Dedifferentiated amniotic fluid mesenchymal stem cell (primary cell): ENCODE results near the gene DUOX2.

ENCODE experiments used
- DNase-seq: peaks from one replicate; pipeline ENCODE4 v3.0.0-alpha.2; 2016; ENCODE audit errors: extremely low spot score

Gene DUOX2

DNA sequence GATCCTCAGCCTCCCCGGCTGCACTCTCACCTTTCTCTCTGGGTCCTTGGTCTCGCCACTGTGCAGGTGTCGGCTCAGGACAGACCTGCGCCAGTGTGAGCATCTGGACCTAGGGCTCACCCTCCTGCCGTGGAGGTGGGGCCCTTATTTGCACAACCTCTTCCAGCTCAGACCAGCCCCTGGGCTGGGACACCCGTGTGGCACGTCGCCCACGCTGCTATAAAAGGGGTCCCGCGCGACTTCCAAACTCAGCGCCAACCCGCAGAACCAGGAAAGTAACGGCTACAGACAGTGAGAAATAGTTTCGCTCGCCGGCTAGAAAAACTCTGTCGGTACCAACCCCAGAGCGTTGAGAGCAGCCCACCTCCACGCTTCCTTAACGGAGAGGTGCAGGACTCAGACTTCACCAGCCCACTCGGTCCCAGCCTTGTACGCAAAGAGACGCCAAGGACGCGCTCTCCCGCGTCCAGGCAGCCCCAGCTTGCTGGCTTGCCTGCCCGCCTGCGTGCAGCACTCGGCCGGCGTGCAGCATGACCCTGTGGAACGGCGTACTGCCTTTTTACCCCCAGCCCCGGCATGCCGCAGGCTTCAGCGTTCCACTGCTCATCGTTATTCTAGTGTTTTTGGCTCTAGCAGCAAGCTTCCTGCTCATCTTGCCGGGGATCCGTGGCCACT, at the start of gene DUOX2, which contains the start of gene DUOXA2:
Gene DUOX2, minus strand, starts transcription at position 97 of the 675 bp plus-strand sequence. CDS start 761 bp downstream, outside the sequence.
Gene DUOXA2, plus strand, starts transcription at position 251 of the 675 bp plus-strand sequence. Its CDS starts 280 bp downstream, at position 531.
- DNase-seq: no peak

DNA sequence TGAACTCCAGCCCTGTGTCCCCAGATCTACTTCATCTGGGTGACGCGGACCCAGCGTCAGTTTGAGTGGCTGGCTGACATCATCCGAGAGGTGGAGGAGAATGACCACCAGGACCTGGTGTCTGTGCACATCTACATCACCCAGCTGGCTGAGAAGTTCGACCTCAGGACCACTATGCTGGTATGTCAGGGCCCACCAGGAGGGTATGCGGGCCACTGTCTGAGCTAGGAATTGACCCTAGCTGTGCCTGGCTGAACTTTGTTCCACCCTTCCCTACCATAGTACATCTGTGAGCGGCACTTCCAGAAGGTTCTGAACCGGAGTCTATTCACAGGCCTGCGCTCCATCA, 49.5 kb upstream of the DUOX2 start:
- DNase-seq: no peak

DNA sequence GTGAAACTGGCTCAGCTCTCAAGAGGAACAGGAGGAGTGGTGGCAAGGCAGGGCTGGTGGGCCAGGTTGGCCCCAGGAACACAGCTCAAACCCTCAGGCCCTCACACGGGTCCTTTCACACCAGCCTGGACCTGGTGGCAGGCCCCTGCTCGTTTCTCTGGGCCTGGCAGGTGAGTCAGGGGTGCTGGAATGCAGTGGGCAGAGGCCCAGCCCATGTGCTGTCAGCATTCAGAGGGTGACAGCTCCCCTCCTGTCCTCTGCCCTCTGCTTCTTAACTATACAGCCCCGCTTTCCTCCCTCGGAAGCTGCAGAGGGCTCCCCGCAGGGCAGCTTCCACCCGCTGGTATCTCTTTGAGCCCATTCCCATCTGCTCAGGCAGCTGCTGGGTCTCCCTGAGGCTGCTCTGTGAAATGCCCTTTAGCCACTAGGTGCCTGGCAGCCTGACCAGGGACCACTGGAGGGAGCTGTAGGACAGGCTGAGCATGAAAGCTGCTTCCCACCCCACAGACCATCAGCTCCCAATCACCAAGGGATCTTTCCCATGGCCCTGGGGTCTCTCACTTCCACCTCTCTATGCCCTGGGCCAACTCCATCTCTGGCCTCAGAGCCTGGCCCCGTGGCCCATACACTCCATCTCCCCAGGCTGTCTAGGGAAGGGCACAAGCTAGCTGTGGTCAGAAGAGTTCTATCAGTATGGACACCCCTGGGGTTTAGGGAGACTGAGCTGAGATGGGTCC, 49.0 kb upstream of the DUOX2 start:
- peak; percentile 71 for DNase-seq

- no peak for DNase-seq
These were observed 47.7 kb upstream of the DUOX2 start for GRCh38 chr15:45161666-45162065.

DNA sequence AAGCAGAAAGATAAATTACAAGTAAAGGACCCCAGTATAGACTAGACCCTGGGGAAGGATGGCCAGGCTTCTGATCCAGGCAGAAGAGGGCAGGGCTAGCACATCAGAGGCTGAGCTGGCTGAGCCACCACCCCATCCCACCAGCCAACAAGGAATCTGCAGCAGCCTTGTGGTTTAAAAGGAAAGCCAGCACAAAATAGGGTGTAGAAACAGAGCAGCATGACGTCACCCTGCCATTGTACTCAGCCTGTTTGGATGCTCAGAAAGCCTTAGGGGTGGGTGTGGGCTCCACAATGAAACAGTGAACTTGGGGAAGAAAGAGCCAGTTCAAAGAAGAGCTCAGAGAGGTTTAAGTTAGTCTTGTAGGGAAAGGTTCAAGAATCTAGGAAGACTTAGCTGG, 44.0 kb upstream of the DUOX2 start:
- DNase-seq: peak; percentile 74

- DNase-seq: no peak
These were observed 42.9 kb upstream of the DUOX2 start for GRCh38 chr15:45156744-45157455.

GRCh38 chr15:45155739-45156138, 41.8 kb upstream of the DUOX2 start:
- no peak for DNase-seq

DNA sequence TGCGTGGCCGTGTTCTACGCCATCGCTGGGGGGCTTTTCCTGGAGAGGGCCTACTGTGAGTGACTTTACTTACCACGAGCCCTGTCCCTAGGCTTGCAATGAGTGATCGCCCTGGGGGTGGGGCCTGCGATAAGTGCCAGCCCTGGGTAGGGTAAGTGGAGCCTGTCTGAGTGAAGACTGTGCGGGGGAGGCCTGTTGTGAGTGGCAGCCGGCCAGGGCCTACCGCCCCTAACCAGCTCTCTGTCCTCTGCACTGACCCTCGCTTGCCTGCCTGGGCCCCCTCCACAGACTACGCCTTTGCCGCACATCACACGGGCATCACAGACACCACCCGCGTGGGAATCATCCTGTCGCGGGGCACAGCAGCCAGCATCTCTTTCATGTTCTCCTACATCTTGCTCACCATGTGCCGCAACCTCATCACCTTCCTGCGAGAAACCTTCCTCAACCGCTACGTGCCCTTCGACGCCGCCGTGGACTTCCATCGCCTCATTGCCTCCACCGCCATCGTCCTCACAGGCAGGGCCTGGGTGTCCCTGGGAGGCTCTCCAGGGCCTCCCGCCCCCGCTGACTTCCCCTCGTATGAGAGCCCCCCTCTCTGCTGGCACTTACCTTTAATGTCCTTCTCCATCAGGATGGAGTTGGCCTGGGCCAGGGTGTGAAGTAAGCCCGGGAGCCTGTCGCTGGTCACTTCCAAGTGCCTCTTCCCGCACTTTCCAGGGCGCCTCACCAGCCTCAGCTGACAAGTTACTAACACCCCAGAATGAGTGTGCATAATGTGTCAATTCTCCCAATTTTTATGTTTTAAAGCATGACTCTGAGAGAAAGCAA, 38.2 kb upstream of the DUOX2 start:
- no peak for DNase-seq

DNA sequence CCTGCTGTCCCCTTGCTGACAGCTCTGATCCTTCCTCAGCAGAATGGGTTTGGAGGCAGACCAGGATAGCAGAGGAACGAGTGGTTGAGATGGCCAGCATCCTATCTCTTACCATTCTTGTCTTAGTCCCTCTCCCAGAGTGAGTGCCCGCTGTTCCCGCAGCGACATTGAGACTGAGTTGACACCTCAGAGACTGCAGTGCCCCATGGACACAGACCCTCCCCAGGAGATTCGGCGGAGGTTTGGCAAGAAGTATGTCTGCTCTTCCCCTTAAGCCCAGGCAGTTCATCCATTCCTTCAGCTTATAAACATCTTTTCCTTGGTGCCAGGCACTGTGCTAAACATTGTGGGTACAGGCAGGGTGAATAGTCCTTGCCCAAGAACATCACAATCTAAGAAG, 37.0 kb upstream of the DUOX2 start:
- no peak for DNase-seq

- DNase-seq: no peak
These were observed 36.5 kb upstream of the DUOX2 start for GRCh38 chr15:45150481-45150880.

DNA sequence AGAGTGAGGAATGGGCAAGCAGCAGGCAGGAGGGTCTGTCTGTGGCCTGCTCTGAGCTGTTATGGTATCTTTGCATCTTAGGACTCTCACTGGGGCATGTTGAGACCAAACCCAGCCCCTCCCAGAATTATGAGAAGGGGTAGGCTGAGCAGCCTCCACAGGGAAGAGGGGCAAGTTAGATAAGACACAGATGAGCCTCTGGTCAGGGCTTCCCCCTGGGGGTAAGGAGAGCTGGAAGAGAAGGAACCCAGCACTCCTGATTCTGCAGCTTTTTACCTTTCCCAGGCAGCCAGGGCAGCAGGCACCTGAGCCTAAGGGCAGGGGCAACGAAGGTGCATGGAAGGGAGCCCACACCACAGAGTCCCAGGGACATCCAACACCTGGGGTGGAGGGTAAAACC, 35.1 kb upstream of the DUOX2 start:
- DNase-seq: no peak

DNA sequence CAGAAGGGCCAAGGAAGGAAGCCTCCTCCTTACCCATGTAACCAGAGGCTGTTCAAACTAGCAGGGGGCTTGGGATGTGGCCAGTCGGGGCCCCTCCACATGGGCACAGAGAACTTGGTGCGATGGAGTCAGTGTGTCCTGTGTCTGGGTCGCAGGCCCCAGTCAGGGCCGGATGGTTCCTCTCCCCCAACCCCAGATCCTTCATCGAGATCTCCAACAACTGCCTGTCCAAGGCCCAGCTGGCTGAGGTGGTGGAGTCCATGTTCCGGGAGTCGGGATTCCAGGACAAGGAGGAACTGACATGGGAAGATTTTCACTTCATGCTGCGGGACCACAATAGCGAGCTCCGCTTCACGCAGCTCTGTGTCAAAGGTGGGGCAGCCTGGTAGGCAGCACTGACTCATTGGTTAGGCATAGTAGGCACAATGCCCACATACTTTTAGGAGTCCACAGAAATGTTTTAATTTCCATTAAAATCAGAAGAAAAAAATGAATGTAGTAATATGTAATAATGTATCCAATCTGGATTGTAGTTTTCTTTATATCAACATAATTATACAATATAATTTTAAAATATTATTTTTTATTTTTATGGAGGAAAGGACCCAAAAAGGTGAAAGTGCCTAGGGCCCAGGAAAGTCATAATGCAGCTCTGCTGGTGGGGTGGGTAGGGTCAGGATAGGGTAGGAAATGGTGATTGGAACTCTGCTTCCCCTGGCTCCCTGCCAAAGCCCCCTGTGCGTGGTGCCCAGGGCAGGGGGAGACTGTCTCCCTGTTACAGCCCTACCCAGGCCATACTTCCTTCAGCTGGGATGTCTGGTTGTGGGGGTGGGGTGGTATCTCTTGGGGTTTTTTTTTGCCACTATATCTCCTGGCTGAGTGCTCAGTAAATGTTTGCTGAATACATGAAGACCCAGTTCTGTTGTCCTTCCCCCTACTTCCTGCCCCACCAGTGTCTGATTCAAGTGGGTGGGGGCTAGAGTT, 34.4 kb upstream of the DUOX2 start:
- no peak for DNase-seq

- no peak for DNase-seq
These were observed 33.6 kb upstream of the DUOX2 start for GRCh38 chr15:45147606-45148005.

GRCh38 chr15:45146405-45146804, 32.4 kb upstream of the DUOX2 start:
- no peak for DNase-seq

DNA sequence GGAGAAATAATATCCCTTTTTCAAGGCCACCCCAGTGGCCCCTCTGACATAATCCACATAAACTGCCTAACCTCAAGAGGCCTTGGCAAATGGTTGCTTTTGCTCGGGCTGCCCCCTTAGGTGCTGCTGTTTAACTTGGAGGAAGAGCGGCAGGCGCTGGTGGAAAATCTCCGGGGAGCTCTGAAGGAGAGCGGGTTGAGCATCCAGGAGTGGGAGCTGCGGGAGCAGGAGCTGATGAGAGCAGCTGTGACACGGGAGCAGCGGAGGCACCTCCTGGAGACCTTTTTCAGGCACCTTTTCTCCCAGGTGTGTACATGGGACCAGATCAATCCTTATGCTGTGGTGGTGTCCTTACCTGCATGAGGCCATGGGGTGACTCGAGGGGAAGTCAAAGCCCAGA, 30.8 kb upstream of the DUOX2 start:
- no peak for DNase-seq

GRCh38 chr15:45143946-45144345, 30.0 kb upstream of the DUOX2 start:
- no peak for DNase-seq

DNA sequence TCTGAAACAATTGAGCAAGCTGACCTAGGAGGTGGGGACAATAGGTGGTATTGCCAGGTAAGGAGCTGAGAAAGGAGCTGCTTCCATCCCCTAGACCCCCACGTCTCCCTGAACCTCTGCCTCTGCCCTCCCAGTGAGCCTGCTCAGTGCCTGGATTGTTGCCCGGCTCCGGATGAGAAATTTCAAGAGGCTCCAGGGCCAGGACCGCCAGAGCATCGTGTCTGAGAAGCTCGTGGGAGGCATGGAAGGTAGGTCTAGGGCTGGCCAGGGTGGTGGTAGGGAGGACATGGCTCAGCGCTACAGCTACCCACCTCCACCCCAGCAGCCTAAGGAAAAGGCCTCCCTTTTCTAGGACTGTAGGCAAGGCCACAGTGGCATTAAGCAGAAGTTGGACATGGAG, 29.1 kb upstream of the DUOX2 start:
- no peak for DNase-seq

DNA sequence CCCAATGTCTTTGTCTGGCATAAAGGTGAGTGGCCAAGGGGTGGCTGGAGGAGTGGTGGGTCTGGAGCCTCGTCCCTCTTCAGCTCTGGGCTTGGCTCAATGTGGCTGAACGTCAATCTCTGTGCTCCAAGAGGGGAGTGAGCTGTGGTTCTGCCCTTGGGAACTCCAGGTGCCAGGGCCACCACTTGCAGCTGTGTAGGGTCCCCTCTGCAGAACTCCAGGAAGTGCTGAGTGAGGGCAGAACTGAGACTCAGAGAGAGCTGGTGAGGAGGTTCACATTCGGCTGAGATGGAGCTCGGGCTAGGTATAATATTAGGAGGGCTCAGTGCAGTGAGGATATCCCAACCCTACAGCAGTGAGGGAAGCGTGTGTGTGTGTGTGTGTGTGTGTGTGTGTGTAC, 27.4 kb upstream of the DUOX2 start:
- DNase-seq: no peak

DNA sequence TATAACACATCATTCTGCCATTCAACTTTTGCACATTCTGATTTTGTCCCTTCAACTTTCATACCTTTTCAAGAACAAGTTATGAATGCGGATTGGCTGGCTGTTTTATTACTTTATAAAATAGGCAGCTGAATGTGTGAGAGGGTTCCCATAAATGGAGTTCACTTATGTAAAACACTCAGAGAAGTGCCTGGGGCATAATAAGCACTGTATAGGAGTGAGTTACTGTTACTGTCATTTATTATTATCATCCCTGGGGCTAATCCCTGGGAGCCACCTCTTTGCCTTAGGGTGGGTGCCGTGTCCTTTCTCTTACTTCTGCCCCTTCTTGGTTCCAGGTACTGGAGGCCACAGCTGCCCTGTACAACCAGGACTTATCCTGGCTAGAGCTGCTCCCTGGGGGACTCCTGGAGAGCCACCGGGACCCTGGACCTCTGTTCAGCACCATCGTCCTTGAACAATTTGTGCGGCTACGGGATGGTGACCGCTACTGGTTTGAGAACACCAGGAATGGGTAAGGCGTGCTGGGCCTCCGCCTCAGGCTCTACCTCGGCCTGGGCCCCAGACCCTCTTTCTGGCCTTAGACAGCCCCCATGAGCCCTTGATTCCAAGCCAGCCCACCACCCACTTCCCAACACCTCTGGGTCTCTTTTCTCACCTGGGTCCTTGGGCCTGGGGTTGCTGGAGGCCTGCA, 26.7 kb upstream of the DUOX2 start:
- DNase-seq: no peak

GRCh38 chr15:45139770-45140169, 25.8 kb upstream of the DUOX2 start:
- no peak for DNase-seq
